Stimulated activated CD8-positive, alpha-beta memory T cell treated with anti-CD3 and anti-CD28 coated beads, Interleukin-12 subunit alpha, Interleukin-12 subunit beta, amount 100 ng/mL, for 1 hour (primary cell): ENCODE results near the gene DIDO1.

Experiments used
- DNase-seq: peaks from one replicate; pipeline ENCODE4 v3.0.0-alpha.2; 2020; ENCODE audit warnings: low read depth

The DIDO1 gene

GRCh38 chr20:62834967-62835730 is 91.2 kb downstream of the DIDO1 start:
- no peak for DNase-seq

- no peak for DNase-seq
These were observed 93.3 kb downstream of the DIDO1 start for GRCh38 chr20:62832951-62833391.

- no peak for DNase-seq
These were observed 93.9 kb downstream of the DIDO1 start for GRCh38 chr20:62832212-62832922.

DNA sequence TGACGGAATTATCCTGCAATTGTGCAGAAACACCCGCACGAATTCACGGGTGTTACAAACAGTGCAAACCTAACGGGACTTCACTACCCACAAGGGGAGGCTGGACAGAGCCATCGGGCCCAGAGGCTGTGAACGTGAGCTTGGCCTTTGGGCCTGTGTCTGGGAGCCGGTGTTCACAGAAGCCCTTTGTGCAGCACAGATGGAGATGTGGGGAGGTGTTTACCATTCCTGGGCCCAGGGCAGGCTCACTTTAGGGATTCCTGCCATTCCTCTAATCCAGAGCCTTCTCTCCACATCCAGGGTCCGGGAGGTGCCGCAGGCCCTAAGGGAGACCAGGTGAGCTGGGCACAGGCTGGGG is 94.5 kb downstream of the DIDO1 start:
- DNase-seq: no peak

- no peak for DNase-seq
These were observed 94.9 kb downstream of the DIDO1 start for GRCh38 chr20:62831361-62831788.

DNA sequence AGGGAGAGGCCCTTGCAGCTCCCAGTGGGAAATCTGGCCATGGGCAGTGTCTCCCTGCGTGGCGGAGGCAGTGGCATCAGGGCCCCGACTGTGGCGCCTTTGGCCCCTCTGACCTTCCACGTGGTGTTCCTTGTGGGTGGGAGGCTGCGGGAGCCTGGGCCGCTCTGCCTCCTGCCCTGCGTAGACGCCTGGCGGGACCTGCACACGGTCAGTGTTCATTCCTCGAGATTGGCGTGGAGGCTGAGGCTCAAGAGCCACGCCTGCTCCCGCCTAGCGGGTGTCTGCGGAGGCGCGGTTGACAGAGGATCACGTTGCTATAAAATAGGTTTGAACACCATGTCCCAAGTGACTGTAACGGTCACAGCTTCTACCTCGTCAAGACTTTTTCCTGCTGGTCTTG is 95.5 kb downstream of the DIDO1 start:
- no peak for DNase-seq

DNA sequence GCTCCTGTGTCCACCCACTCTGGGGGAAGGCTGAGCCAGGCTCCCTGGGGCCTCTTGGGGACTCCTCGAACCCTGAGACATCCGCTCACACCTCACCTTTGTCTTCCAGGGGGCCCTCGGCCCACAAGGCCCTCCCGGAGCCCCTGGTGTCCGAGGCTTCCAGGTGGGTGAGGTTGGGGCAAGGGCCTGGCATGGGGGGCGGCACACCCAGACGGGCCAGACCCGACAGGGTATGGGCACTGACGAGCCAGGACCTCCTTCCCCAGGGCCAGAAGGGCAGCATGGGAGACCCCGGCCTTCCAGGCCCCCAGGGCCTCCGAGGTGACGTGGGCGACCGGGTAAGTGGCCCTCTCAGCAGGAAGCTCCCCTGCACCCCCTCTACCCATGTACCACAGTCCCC is 96.1 kb downstream of the DIDO1 start:
- DNase-seq: no peak

- no peak for DNase-seq
These were observed 96.8 kb downstream of the DIDO1 start for GRCh38 chr20:62829231-62830230.

- no peak for DNase-seq
These were observed 97.6 kb downstream of the DIDO1 start for GRCh38 chr20:62828511-62829230.

DNA sequence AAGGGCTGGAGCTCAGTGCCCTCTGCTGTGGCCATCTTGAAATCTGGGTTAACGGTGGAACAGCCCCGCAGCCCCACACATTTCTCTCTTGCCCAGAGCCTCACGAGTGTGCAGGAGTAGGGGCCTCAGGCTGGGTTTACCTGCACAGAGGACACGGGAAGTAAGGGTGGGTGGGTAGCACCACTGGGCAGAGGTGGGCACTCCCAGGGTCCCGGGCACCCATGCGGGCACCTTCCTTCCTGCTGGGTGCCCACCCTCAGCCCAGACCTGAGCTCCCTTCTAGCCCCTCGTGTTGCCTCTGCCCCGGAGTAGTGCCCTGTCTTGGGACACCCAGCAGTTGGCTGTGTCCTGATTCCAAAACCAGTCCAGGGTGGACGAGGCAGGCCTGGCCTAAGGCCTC is 98.3 kb downstream of the DIDO1 start:
- no peak for DNase-seq
